Choroid plexus epithelial cell (primary cell): ENCODE results near the gene DDIT3.

Source experiments
- DNase-seq: peaks from one replicate; pipeline ENCODE4 v3.0.0-alpha.2; 2010; ENCODE audit warnings: low read depth
- H3K4me3 ChIP-seq: 2 replicates; pipeline ENCODE4 v1.5.1; 2011; ENCODE audit warnings: low read depth, mild to moderate bottlenecking, control low read depth, low read length, moderate library complexity
- TF ChIP-seq, protein P1 (sequence below): conservative IDR thresholded peaks from 2 replicates; pipeline ENCODE4 v1.5.1; 2011; ENCODE audit warnings: low read depth, mild to moderate bottlenecking, control low read depth, inconsistent platforms, low read length, moderate library complexity

DDIT3 gene

DNA sequence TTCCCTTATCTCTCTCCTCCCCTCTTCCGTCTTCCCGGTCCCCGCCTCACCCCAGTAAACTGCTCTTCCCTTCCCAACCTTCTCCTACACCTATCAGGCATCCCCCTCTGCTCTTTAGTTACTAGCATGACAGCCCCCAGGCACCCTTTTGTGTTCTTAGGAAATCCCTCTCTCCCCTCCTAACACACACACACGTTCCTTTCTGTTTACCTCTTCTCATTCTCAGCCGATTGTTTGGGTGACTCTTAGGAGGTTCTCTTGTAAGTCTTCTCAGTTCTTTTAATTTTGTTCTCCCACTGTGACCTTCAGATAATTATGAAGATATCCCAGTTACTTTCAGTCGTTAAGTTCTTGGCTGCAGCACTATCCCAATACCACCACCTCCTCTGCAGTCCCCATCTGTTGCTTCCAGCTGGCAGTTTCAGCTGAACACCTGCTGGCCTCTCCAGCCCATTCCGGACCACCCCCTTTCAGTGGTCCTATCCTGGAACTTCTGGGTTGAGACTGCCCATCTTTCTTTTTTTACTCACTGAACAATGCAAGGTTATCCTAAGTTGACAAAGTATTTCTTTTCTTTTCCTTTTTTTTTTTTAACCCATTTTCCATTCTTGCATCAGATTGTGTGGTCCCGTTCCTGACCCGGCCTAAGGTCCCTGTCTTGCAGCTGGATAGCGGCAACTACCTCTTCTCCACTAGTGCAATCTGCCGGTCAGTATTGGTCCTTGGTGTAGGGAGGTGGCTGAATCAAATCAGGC, 31.7 kb downstream of the DDIT3 start:
- H3K4me3 ChIP-seq: peak overlapping the region; percentile 99
- DNase-seq: peak; percentile 39
- TF ChIP-seq, protein P1, sequence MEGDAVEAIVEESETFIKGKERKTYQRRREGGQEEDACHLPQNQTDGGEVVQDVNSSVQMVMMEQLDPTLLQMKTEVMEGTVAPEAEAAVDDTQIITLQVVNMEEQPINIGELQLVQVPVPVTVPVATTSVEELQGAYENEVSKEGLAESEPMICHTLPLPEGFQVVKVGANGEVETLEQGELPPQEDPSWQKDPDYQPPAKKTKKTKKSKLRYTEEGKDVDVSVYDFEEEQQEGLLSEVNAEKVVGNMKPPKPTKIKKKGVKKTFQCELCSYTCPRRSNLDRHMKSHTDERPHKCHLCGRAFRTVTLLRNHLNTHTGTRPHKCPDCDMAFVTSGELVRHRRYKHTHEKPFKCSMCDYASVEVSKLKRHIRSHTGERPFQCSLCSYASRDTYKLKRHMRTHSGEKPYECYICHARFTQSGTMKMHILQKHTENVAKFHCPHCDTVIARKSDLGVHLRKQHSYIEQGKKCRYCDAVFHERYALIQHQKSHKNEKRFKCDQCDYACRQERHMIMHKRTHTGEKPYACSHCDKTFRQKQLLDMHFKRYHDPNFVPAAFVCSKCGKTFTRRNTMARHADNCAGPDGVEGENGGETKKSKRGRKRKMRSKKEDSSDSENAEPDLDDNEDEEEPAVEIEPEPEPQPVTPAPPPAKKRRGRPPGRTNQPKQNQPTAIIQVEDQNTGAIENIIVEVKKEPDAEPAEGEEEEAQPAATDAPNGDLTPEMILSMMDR: no peak

DNA sequence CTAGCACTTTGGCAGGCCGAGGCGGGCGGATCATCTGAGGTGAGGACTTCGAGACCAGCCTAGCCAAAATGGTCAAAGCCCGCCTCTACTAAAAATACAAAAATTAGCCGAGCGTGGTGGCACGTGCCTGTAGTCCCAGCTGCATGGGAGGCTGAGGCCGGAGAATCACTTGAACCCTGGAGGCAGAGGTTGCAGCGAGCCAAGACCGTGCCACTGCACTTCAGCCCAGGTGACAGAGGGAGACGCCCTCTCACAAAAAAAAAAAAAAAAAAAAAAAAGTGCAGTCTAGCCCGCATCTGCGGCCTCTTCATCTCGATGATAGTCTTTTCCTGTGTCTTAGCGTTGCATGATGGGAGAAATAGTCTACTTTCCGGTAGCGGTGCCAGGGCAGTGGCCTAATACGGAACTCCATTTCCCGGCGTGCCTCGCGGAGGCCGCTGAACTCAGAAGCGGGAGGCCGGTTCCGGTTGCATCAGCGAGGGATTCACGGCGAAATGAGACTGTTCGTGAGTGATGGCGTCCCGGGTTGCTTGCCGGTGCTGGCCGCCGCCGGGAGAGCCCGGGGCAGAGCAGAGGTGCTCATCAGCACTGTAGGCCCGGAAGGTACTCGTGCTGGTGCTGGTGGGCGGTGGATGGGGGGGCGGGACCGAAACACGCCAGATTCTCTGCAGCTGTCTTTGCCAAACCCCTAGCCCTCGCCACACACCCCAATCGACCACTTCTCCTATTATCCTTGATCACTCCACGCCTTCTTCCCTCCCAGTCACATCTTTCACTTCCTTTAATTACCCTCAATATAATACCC, 32.5 kb downstream of the DDIT3 start, which contains the start of gene MARS1:
Gene MARS1 (plus strand): TSS at position 472 of the 805 bp plus-strand sequence. CDS start 23 bp downstream, at position 495.
- DNase-seq: peak; percentile 97
- TF ChIP-seq, protein P1: no peak
- peak within 1 kb of the TSS; percentile 99 for H3K4me3 ChIP-seq

DNA sequence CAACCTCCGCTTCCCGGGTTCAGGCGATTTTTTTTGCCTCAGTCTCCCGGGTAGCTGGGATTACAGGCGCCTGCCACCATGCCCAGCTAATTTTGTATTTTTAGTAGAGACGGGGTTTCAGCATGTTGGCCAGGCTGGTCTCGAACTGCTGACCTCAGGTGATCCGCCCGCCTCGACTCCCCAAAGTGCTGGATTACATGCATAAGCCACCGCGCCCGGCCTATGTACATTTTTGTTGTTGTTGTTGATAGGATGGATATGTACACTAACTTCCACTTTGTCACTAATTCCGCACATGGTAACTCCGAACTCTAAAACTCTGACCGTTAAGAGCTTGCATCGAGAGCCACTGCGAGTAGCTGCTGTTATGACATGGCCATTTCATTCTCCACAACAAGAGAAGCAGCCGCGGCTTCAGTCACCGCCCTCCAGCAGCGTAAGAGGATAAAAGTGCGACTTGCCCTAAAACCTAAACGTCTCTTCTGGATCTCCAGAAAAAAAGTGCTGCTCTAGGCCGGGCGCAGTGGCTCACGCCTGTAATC, 33.2 kb downstream of the DDIT3 start:
- TF ChIP-seq, protein P1: no peak
- peak overlapping the region; percentile 99 for H3K4me3 ChIP-seq
- no peak for DNase-seq

DNA sequence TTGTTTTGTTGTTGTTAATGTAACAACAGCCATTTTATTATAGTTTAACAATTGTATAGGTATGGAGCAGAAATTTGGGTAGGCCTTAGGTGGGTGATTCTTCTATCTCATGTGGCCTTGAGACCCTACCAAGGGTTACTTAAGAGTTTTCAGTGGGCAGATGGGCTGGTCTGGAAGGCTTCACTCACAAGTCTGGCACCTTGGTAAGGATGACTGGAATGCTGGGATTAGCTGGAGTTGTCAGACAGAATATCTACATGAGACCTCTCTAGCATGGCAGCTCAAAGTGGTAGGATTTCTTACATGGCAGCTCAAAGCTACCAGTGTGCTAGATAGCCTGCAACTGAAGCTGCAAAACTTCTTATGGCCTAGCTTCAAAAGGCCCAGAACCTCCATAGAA, 34.6 kb downstream of the DDIT3 start:
- no peak for DNase-seq
- H3K4me3 ChIP-seq: no peak overlapping the region
- TF ChIP-seq, protein P1: no peak

DNA sequence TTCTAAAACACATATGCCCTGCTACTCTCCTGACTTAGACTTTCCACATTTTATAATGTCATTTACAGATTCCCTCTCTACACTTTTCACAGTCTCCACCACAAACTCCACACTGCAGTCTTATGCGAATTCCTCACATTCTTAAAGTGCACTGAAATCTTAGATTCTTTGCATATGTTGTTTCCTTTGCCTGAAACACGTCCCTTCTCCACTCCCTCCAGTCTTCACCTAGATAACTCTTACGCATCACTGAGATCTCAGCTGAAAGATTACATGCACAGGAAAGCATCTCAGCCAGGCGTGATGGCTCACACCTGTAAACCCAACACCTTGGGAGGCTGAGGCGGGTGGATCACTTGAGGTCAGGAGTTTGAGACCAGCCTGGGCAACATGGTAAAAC, 36.8 kb downstream of the DDIT3 start:
- peak; percentile 89 for DNase-seq
- TF ChIP-seq, protein P1: no peak

DNA sequence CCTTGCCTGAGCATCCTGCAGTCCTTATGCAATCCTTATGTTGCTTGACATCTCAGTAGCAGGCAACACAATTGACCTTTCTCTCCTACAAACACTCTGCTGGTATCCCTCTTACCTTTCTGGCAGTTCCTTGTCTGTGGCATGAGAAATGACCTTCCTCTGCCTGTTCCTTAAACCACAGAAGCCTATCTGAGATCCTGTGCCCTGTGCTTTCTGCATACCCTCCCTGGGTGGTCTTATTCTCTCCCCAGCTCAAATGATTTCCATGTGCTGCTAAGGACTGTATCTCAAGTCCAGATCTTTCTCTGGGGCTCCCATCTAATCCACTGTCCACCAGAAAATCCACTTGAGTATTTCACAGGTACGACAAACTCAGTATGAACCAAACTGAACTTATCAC, 38.6 kb downstream of the DDIT3 start:
- no peak for DNase-seq
- no peak overlapping the region for H3K4me3 ChIP-seq
- TF ChIP-seq, protein P1: no peak

More for the DNA sequence above, 36.8 kb downstream of the DDIT3 start:
- no peak overlapping the region for H3K4me3 ChIP-seq
